Measurements from ENCODE around the gene GSN. TPM values are rescaled to one million over a fixed set of nuclear protein-coding genes. Genes with fewer than 3 reads are reported as not detected.

The GSN gene
- total and polyA plus RNA-seq, 2 of the 13 experiments (the other 11 are each of a cell fraction or from before 2014, with no cell fraction given), result 294 to 307 TPM

DNA sequence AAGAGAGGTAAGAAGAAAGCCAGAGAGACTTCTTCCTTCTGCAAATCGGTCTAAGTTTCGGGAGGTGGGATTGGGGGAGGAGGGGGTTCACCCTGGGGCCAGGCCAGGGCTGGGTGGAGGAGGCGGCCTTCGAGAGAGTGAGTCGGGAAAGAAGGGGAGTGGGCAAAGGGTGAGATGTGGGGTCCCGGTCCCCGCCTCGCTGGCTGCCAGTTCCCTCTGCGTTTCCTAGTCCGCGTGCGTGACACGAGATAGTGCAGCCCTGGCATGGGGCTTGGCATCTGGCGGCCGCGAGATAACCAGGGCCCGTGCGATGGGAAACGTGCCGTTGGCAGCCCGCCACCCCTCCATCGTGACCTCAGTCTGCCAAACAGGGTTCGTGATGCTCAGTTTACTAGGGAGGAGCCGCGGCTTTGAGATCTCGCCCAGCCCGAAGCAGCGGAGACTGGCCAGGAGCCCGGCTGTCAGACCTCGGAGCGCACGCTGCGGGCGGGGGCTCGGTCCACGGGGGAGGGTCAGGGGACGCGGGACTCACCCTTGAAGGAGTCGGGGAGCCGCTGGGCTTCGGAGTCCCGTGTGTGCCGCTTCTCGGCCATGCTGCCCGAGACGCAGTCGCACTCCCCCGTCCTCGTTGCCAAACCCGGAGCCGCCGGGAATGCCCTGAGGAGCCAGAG lies 101.8 kb downstream of the GSN start, which contains the start of gene STOM (continued):
- TF ChIP-seq HHEX (CRISPR knock-in tag; IDR thresholded peaks at IDR 0.05) (no peak), HNF4G (IDR thresholded peaks at IDR 0.05; ENCODE audit: borderline replicate concordance, low read depth, low read length) (no peak), HNF4G (CRISPR knock-in tag; IDR thresholded peaks at IDR 0.05; ENCODE audit: borderline replicate concordance, low read depth) (0 out of 2 replicates have a peak, but pooled peaks have one; percentile 40), ZNF724P (CRISPR knock-in tag; IDR thresholded peaks at IDR 0.05; ENCODE audit: borderline replicate concordance) (peak; percentile 90; the same call in 1 of the 2 replicates), POLR2G (IDR thresholded peaks at IDR 0.05; ENCODE audit: low read depth, low read length) (peak; percentile 90), ZFYVE20 (CRISPR knock-in tag; IDR thresholded peaks at IDR 0.05; ENCODE audit: borderline replicate concordance, low read depth) (no peak), POLR2AphosphoS2 (IDR thresholded peaks at IDR 0.05; ENCODE audit: low read depth, low read length) (no peak), ZNF644 (CRISPR knock-in tag; IDR thresholded peaks at IDR 0.05; ENCODE audit: low read depth) (no peak), POLR2AphosphoS5 (IDR thresholded peaks at IDR 0.05; ENCODE audit: low read depth, low read length) (peak; percentile 83), ZSCAN29 (CRISPR knock-in tag; conservative IDR thresholded peaks at IDR 0.05) (no peak), ZNF235 (CRISPR knock-in tag; IDR thresholded peaks at IDR 0.05; ENCODE audit: borderline replicate concordance) (peak; percentile 37; the same call in 1 of the 2 replicates), HNRNPK (IDR thresholded peaks at IDR 0.05; ENCODE audit: low read depth, low read length, poor library complexity, severe bottlenecking) (no peak), ZNF563 (CRISPR knock-in tag; IDR thresholded peaks at IDR 0.05) (peak; percentile 67; the same call in 1 of the 2 replicates), ZNF333 (CRISPR knock-in tag; IDR thresholded peaks at IDR 0.05; ENCODE audit: borderline replicate concordance) (peak; percentile 29; the same call in 1 of the 2 replicates), PHB2 (IDR thresholded peaks at IDR 0.05; ENCODE audit: partially characterized antibody) (no peak), ZNF841 (CRISPR knock-in tag; IDR thresholded peaks at IDR 0.05; ENCODE audit: borderline replicate concordance) (no peak), HNRNPL (IDR thresholded peaks at IDR 0.05; ENCODE audit: low read depth, low read length) (peak; percentile 87), NRL (CRISPR knock-in tag; IDR thresholded peaks at IDR 0.05; ENCODE audit: borderline replicate concordance) (peak; percentile 48; the same call in 1 of the 2 replicates), JUN (CRISPR knock-in tag; IDR thresholded peaks at IDR 0.05) (no peak), HNF4A (CRISPR knock-in tag; IDR thresholded peaks at IDR 0.05) (0 out of 2 replicates have a peak, but pooled peaks have one; percentile 8), SALL1 (CRISPR knock-in tag; IDR thresholded peaks at IDR 0.05) (no peak; the same call in 1 of the 2 replicates), EZH2 (conservative IDR thresholded peaks at IDR 0.05; ENCODE audit: low read depth, low read length) (no peak), ZNF282 (IDR thresholded peaks at IDR 0.05; ENCODE audit: partially characterized antibody) (no peak), TOE1 (CRISPR knock-in tag; IDR thresholded peaks at IDR 0.05) (no peak), ZNF180 (CRISPR knock-in tag; IDR thresholded peaks at IDR 0.05; ENCODE audit: borderline replicate concordance, low read depth) (no peak), TARDBP (CRISPR knock-in tag; IDR thresholded peaks at IDR 0.05) (no peak; the same call in 1 of the 2 replicates)
- TF ChIP-seq, protein P1, sequence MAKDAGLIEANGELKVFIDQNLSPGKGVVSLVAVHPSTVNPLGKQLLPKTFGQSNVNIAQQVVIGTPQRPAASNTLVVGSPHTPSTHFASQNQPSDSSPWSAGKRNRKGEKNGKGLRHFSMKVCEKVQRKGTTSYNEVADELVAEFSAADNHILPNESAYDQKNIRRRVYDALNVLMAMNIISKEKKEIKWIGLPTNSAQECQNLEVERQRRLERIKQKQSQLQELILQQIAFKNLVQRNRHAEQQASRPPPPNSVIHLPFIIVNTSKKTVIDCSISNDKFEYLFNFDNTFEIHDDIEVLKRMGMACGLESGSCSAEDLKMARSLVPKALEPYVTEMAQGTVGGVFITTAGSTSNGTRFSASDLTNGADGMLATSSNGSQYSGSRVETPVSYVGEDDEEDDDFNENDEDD (CRISPR knock-in tag; IDR thresholded peaks at IDR 0.05; ENCODE audit: borderline replicate concordance), result no peak
- TF ChIP-seq, protein P2, sequence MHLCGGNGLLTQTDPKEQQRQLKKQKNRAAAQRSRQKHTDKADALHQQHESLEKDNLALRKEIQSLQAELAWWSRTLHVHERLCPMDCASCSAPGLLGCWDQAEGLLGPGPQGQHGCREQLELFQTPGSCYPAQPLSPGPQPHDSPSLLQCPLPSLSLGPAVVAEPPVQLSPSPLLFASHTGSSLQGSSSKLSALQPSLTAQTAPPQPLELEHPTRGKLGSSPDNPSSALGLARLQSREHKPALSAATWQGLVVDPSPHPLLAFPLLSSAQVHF (CRISPR knock-in tag; IDR thresholded peaks at IDR 0.05), result 0 out of 2 replicates have a peak, but pooled peaks have one; percentile 36
- TF ChIP-seq, protein P3, sequence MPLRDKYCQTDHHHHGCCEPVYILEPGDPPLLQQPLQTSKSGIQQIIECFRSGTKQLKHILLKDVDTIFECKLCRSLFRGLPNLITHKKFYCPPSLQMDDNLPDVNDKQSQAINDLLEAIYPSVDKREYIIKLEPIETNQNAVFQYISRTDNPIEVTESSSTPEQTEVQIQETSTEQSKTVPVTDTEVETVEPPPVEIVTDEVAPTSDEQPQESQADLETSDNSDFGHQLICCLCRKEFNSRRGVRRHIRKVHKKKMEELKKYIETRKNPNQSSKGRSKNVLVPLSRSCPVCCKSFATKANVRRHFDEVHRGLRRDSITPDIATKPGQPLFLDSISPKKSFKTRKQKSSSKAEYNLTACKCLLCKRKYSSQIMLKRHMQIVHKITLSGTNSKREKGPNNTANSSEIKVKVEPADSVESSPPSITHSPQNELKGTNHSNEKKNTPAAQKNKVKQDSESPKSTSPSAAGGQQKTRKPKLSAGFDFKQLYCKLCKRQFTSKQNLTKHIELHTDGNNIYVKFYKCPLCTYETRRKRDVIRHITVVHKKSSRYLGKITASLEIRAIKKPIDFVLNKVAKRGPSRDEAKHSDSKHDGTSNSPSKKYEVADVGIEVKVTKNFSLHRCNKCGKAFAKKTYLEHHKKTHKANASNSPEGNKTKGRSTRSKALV (CRISPR knock-in tag; IDR thresholded peaks at IDR 0.05), result no peak

Measured in HepG2 (cell line).